ENCODE measurements around the gene SYCP3. TPM values are rescaled to one million over a fixed set of nuclear protein-coding genes. Genes with fewer than 3 reads are reported as not detected.

Gene SYCP3
- total RNA-seq, 4 donors from 2014 or later = 0.31 to 0.36 TPM; not detected in 2

DNA sequence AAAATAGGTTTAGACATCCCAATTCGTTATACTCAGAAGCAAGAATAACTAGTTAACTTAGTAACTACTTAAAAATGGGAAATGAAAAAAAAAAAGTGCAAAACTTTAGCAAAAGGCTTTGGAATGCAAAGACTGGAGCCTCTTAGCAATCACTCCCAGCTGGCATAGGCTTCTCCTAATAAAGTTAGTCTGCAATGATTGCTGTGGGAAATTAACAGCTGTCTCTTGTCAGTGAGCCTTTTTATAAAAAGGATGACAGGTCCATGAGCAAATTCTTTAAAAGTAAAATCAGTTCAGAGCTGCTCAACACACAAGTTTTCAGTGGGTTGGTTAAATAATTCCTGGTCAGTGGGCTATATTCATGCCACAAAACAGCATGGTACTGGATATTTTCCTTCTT lies 7.4 kb upstream of the SYCP3 start:
- no peak for ATAC-seq (ENCODE audit: low FRiP score)
- TF ChIP-seq, protein P1, sequence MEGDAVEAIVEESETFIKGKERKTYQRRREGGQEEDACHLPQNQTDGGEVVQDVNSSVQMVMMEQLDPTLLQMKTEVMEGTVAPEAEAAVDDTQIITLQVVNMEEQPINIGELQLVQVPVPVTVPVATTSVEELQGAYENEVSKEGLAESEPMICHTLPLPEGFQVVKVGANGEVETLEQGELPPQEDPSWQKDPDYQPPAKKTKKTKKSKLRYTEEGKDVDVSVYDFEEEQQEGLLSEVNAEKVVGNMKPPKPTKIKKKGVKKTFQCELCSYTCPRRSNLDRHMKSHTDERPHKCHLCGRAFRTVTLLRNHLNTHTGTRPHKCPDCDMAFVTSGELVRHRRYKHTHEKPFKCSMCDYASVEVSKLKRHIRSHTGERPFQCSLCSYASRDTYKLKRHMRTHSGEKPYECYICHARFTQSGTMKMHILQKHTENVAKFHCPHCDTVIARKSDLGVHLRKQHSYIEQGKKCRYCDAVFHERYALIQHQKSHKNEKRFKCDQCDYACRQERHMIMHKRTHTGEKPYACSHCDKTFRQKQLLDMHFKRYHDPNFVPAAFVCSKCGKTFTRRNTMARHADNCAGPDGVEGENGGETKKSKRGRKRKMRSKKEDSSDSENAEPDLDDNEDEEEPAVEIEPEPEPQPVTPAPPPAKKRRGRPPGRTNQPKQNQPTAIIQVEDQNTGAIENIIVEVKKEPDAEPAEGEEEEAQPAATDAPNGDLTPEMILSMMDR (IDR thresholded peaks at IDR 0.05) = no peak
- DNase-seq (ENCODE audit: low spot score) = no peak

DNA sequence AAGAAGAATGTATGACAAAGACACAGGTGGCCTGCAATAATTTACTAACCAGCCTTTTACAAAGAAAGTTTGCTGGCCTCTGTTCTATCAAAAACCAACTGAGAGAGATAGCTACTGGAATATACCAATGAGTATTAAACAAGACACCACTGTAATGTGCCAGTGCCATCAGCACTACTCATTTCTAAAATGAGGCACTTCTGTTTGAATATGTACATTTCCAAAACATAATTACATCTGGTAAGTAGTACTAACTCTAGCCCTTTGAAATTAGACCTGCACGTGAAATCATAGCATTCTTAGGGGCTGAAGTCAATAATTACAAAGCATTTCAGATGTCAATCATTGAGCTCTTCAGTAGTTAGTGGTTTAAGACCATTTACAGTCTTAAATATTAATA lies 6.9 kb upstream of the SYCP3 start:
- DNase-seq (ENCODE audit: low spot score) = no peak
- TF ChIP-seq, protein P1 (IDR thresholded peaks at IDR 0.05) = no peak
- no peak for ATAC-seq (ENCODE audit: low FRiP score)

DNA sequence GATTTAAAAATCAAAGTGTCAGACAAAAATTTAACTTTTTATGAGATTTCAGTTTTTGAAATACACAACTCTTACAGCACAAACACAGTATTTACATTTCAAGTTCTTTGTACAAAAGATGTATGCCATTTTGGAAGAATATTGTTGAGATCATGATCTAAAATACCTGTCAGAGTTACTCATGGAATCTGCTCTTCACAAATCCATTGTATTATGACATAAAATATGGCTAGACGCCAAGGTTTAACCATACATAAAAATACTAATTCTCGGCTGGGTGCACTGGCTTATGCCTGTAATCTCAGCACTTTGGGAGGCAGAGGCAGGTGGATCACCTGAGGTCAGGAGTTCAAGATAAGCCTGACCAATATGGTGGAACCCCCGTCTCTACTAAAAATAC lies 6.2 kb upstream of the SYCP3 start:
- DNase-seq (ENCODE audit: low spot score) (no peak), ATAC-seq (ENCODE audit: low FRiP score) (no peak)
- TF ChIP-seq, protein P1 (IDR thresholded peaks at IDR 0.05) = no peak

DNA sequence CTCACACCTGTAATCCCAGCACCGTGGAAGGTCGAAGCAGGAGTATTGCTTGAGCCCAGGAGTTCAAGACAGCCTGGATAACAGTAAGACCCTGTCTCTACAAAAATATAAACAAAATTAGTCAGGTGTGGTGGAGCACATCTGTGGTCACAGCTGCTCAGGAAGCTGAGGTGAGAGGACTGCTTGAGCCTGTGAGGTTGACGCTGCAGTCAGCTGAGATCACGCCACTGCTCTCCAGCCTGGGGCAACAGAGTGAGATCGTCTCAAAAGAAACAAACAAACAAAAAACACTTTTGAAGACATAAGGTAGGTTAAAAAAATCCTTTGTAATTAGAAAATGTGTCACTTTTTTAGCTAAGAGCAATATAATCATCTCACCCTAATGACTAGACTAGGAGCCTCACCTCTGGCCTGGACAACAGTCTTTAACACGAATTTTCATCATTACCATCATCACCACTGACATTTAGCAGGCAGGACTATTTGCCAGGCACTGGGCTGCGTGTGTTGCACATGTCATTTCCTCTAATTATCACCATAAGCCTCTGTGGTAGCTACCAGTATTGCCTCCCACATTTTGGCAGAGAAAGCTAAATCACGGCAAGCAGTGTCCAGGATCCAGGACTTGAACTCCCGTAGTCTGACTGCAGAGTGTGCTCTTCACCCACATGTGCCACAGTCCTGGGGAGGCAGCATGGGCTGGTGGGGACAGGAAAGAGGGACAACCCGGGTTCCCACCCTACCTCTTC lies 4.6 kb upstream of the SYCP3 start:
- ATAC-seq (ENCODE audit: low FRiP score) (no peak), DNase-seq (ENCODE audit: low spot score) (no peak)
- TF ChIP-seq, protein P1 (IDR thresholded peaks at IDR 0.05) = no peak

DNA sequence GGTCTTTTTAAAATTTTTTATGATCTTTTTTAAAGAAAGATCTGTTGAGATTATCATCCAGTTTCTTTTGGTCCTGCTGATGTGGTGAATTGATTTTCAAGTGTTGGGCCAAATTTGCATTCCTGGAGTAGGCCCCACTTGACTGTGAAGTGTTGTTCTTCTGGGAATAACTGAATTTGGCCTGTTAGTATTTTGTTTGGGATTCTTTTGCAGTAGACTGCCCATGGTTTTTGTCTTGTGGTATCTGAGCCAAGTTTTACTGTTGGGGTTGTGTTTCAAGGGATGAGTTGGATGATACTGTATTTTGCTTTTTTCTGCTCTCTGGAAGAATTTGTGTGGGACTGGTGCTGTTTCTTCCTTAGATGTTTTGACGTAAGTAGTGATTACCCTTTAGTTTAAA lies 4.0 kb upstream of the SYCP3 start:
- TF ChIP-seq, protein P1 (IDR thresholded peaks at IDR 0.05) = no peak
- ATAC-seq (ENCODE audit: low FRiP score) = no peak
- DNase-seq (ENCODE audit: low spot score) = no peak

DNA sequence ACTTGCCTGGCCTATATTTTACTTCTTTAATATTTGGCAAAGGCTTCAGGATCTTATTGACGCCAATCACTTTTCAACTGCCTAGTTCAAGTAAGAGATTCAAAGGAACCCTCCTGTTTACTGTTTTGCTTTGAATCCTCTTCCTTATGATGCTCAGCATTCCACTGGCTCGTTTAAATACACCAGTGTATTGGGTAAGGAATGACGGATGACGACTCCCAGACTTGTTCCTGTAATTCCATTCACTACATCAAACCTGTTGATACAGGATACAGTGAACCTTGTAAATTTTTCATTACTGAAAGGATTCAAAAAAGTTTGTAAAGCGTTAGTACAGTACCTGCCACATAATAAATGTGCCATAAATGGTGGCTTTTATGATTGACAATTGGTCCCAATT lies 1.7 kb upstream of the SYCP3 start:
- TF ChIP-seq, protein P1 (IDR thresholded peaks at IDR 0.05) = no peak
- DNase-seq (ENCODE audit: low spot score) = no peak
- no peak for ATAC-seq (ENCODE audit: low FRiP score)

DNA sequence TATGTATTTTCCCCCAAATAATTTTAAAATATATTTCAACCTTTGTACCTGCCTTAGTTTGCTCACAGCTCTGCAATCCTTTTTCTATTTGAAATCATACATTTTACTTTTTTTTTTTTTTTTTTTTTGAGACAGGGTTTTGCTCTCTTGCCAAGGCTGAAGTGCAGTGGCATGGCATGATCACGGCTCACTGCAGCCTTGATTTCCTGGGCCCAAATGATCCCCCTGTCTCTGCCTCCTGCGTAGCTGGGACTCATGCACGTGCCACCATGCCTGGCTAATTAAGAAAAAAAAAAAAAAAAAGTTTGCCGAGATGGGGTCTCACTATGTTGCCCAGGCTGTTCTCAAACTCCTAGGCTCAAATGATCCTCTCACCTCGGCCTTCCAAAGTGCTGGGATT lies 1.3 kb upstream of the SYCP3 start:
- ATAC-seq (ENCODE audit: low FRiP score) (no peak), DNase-seq (ENCODE audit: low spot score) (no peak)
- TF ChIP-seq, protein P1 (IDR thresholded peaks at IDR 0.05) = no peak

All from omental fat pad (tissue), 4 donors.